NCI-H526 (cell line): ENCODE results near the gene ALDH1A1.
A peak's percentile ranks its signal among the peaks of the same experiment; 100 is the strongest.
"Not testable (repeated sequence)": the region's sequence is repeated elsewhere in the genome, so short reads cannot be mapped to it uniquely, and the experiment has no call there.

Experiments
- DNase-seq, 2 experiments: peaks; one replicate each; lab custom pipeline; 2025; lab: John Stamatoyannopoulos, UW

The ALDH1A1 gene

DNA sequence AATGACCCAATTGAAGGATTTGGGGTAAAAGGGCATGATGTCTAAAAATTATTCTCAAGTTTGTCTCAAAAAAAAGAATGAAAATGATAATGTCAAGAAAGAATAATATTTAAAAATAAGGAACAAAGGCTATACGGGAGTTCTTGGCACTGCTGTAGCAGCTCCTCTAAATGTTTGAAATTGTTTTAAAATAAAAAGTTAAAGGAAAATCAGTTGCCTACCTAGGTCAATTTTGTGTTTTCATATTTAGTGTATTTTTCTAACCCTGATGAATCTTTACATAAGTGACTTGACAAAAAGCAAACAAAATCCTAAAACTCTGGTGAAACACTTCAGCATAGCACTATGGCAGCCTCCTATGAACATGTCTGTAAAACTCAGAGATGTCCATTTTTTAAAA, 56.4 kb downstream of the ALDH1A1 start:
- DNase-seq, result no peak

DNA sequence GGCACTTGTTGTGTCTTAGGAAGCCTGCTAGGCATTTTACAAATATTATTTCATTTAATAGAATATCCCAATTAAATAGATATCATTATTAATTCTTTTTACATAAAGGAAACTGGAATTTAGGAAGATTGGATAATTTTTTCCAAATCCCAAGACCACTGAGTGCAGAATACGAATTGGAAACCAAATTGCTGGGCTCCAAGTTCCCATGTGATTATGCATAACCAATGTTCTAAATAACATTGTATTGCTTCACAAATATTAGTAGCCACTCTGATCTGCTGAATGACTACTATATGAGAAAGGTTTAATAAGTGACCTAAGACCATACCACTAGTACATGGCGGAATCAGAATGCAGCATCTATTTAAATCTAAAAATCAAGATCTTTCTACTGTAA, 57.7 kb downstream of the ALDH1A1 start:
- DNase-seq, result no peak

DNA sequence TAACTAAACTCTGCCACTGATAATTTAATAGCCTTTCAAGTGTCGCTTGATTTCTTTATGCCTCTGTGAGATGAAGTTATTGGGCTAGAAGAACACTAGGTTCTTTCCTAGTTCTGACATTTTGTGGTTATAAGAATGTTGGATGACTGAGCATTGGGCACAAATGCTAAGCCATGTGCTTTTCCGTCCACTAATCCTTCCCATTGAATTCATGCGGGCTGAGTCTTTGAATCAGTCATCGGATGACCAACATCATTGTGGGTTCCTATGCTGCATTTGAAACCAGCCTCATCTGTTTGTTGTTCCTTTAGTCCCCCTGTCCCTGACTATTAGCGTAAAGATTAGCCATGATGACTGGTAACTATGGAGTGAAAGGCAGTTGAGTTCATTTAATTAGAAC, 58.5 kb downstream of the ALDH1A1 start:
- no peak for DNase-seq

DNA sequence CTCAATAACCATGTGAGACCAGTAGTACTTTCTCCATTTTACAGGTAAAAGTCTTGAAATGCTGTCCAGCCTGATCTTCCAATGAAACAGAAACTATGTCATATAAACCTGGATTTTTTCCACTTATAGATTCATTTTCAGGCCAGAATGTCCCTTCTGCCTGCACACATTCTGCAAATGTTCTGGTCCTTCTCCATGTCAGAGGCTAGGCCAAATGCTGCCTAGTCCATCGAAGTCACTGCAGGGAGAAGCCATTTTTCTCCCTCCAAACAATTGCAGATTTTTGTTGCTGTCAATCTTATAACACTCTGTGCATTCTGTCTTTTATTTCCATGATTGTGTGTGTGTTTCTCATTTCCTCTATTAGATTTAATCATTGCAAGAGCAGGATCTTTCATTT, 59.4 kb downstream of the ALDH1A1 start:
- no peak for DNase-seq

GRCh38 chr9:72891043-72891442, 61.8 kb downstream of the ALDH1A1 start:
- DNase-seq, result no peak

DNA sequence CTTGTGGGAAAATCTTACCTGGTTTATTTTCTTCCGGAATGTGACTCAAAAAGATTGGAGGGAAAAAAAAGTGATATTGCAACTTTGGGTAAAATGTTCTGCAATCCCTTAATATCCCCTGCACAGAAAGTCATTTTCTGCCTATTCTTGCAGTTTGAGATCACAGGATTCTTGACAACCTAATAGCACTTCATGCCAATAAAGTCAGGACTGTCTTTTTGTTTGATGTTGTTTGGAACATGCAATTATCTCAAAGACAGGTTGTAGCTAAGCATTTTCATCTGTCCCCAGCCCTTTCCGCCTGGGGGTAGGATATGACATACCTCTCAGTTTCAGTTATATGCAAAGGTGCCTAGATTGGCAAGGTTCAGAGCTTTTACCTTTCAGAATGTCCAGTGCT, 63.9 kb downstream of the ALDH1A1 start:
- DNase-seq, result no peak

GRCh38 chr9:72888067-72888466, 64.8 kb downstream of the ALDH1A1 start:
- no peak for DNase-seq

DNA sequence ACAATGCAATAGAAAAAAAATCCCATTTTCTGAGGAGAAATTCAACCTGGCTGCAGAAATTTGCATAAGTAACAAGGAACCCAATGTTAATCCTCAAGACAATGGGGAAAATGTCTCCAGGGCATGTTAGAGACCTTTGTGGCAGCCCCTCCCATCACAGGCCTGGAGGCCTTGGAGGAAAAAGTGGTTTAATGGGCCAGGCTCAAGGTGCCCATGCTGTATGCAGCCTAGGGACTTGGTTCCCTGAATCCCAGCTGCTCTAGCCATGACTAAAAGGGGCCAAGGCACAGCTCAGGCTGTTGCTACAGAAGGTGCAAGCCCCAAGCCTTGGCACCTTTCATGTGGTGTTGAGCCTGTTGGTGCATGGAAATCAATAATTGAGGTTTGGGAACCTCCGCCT, 66.5 kb downstream of the ALDH1A1 start:
- no peak for DNase-seq

- no peak for DNase-seq
Measured at GRCh38 chr9:72884508-72884907, 68.3 kb downstream of the ALDH1A1 start.

- no peak for DNase-seq
Measured at GRCh38 chr9:72883875-72884274, 69.0 kb downstream of the ALDH1A1 start.

- DNase-seq, result no peak
Measured at GRCh38 chr9:72882117-72882775, 70.6 kb downstream of the ALDH1A1 start.

GRCh38 chr9:72880821-72881220, 72.0 kb downstream of the ALDH1A1 start:
- DNase-seq, result no peak

DNA sequence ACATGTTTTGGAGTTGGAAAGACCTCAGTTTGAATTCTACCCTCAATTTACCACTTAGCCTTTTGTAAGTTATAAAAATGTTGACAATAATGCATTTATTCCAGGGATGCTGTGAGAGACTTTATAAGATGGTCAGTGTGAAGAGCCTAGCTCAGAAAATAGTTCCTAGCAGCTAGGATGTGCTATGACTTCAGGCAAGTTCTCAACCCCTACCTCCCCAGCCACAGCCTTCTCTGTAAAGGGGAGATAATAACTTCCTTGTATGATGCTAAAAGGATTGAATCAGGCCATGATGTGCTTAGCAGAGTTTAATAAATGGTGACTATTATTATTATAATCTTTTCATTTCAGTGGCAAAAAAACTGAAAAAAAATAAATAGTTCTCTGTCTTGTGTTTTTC, 77.6 kb downstream of the ALDH1A1 start:
- no peak for DNase-seq

GRCh38 chr9:72874344-72874743, 78.5 kb downstream of the ALDH1A1 start:
- no peak for DNase-seq

GRCh38 chr9:72873456-72873855, 79.4 kb downstream of the ALDH1A1 start:
- no peak for DNase-seq

GRCh38 chr9:72872718-72873117, 80.1 kb downstream of the ALDH1A1 start:
- DNase-seq, result peak in 1 of 2 experiments; percentile 13

DNA sequence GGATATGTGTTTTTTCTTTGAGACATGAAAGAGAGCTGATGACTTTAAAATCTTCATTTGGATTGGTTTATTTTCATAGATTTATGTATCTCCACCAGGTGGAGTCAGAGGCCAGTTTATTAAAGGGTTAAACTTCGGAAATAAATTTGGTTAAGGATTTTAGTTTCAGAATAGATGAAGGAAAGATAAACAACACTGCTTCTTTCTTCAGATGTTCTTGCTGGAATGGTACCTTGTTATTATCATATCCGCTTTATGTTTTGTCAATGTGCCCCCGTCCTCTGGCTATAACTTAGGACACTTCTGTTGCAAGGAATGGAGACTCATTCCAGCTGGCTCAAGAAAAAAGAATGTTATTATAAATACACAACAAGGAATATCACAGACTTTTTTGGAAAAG, 81.2 kb downstream of the ALDH1A1 start:
- DNase-seq, result peak; percentile 19 to 38

DNA sequence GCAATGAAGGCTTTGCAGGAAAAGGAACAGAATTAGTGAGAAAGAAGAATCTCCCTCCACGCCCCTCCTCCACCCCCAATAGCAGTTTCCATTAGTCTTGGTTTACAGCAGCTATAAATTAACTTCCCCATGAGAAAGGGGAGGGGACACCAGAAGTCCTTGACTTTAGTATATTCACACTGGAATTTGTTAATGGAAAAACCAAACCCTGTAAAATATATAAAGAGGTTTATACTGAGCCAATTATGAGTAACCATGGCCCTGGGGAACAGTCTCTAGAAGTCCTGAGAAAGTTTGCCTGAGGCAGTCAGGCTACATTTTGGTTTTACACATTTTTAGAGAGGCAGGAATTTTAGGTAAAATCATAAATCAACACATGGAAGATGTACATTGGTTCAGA, 88.5 kb downstream of the ALDH1A1 start:
- no peak for DNase-seq

DNA sequence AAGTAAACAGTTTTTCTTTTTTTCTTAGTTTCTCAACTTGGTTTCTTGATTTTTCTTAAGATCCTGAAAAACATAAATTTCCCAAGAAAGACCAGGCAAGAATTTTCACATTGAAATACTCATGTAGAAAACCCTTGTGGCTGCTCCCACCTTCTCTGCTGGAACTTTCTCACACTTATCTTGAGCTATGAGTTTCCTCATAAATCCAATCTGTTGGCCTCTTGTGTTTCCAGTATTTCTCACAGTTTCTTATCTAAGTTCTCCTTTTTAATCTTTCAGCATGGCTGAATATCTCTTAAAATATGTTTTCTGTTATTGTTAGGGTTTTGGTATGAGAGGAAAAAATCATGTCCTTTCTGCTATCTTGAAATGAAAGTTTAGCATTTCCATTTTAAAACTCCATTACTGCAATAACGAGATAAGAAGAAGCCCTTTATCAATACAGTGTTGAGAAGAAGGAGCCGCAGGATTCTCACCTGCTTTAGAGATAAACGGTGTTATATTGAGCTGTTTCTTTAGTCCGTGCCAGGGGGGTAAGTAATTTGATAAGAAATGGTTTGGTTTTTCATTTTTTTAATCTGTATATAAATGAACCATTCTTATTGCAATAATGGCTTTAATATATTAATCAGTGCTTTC, 89.3 kb downstream of the ALDH1A1 start:
- DNase-seq, result no peak

- not testable (repeated sequence) for DNase-seq
Measured at GRCh38 chr9:72862788-72863187, 90.1 kb downstream of the ALDH1A1 start.

GRCh38 chr9:72858089-72858912, 94.6 kb downstream of the ALDH1A1 start:
- no peak for DNase-seq

GRCh38 chr9:72857624-72857996, 95.2 kb downstream of the ALDH1A1 start:
- DNase-seq, result no peak

DNA sequence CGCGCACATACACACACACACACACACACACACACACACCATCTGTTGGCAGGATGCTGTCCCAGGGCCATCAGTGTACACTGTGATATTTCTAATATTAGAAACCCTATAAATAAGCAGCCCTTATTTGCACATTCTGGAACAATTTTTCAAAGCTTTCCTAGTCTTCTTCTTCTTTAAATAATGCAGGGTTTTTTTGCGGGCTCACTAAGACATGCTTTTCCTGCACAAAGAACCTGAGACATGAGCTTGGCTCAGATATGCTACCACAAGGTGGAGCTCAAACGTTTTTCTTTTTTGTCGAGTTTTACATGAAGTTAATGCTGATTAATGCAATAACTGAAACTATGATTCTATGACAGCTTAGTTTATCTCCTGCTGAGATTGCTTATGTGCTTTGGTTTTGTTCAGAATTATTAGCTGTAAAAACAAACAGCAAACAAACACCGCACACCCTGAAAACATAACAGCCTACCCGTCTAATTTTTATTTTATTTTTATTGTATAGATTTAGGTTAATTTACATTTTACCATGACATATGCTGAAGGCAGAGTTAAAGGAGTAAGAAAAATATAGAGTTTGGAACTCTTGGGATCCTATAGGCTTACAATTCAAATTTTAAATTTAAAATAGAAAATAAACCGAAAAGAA, 95.8 kb downstream of the ALDH1A1 start:
- DNase-seq, result peak in 1 of 2 experiments; percentile 60
